B cell (primary cell): ENCODE measurements around the gene KIF13A. TPM values are rescaled to one million over a fixed set of nuclear protein-coding genes. Genes with fewer than 3 reads are reported as not detected.

Experiments used
- ATAC-seq: fragments of 200-7000 bp; cut with Tn5 transposase; one replicate; pipeline ENCODE4 v1.10.0; 2021; ENCODE audit warnings: low read depth, mild to moderate bottlenecking, moderate number of reproducible peaks, moderate library complexity
- CTCF ChIA-PET: fragments of 350-600 bp; sonication (Branson Sonifier 250); formaldehyde crosslinking; loops from one replicate; lab custom pipeline; 2021; ENCODE audit warnings: antibody characterized with exemption, inconsistent platforms; lab: Charles Lee
- POLR2A ChIA-PET: fragments of 350-600 bp; sonication (Branson Sonifier 250); formaldehyde crosslinking; loops from one replicate; lab custom pipeline; 2021; ENCODE audit warnings: antibody characterized with exemption; lab: Charles Lee
- DNase-seq: peaks from one replicate; pipeline ENCODE4 v3.0.0; 2013
- H2AFZ ChIP-seq: 2 replicates; pipeline ENCODE4 v1.6.1; 2012; ENCODE audit warnings: mild to moderate bottlenecking, low read depth, low read length; ENCODE audit not compliant: insufficient read depth, poor library complexity, severe bottlenecking
- H3K27ac ChIP-seq, 2 donors: 1 replicate in 1 of 2; 2 replicates in 1 of 2; pipeline ENCODE4 v1.5.1; 2012 to 2013; ENCODE audit warnings: low read length in 2 of 2, mild to moderate bottlenecking in 2 of 2, moderate library complexity in 1 of 2
- H3K27me3 ChIP-seq, 4 experiments: fragments of 200-600 bp in 1 of 4; sonication (generic) in 1 of 4; replicated peaks in 1 of 4; 1 replicate in 2 of 4; 2 replicates in 2 of 4; pipeline versions ENCODE4 v1.6.1 to v1.7.0; 2013 to 2016; ENCODE audit warnings: low read length in 3 of 4, mild to moderate bottlenecking in 2 of 4, mixed read lengths in 1 of 4, moderate library complexity in 1 of 4; ENCODE audit not compliant: insufficient read depth in 4 of 4, control insufficient read depth in 3 of 4; ENCODE audit errors: control extremely low read depth in 1 of 4
- H3K36me3 ChIP-seq, 2 experiments: replicated peaks in 1 of 2; 1 replicate in 1 of 2; 2 replicates in 1 of 2; pipeline versions ENCODE4 v1.6.1 to v1.7.1; 2013; ENCODE audit warnings: low read length in 1 of 2; ENCODE audit not compliant: insufficient read depth in 2 of 2, control insufficient read depth in 1 of 2; ENCODE audit errors: control extremely low read depth in 1 of 2, extremely low read depth in 1 of 2
- H3K4me1 ChIP-seq, 2 donors: fragments of 200-600 bp in 1 of 2; sonication (generic) in 1 of 2; 1 replicate in 1 of 2; 2 replicates in 1 of 2; pipeline versions ENCODE4 v1.5.1 to v1.6.1; 2013 to 2017; ENCODE audit warnings: low read length in 2 of 2; ENCODE audit not compliant: control insufficient read depth in 2 of 2, insufficient read depth in 2 of 2
- H3K4me2 ChIP-seq: replicated peaks from 2 replicates; pipeline ENCODE3; 2012; ENCODE audit warnings: mild to moderate bottlenecking, low read depth, low read length; ENCODE audit not compliant: poor library complexity, severe bottlenecking
- H3K4me3 ChIP-seq, 5 experiments: fragments of 200-600 bp in 1 of 5; sonication (generic) in 1 of 5; 1 replicate in 3 of 5; 2 replicates in 2 of 5; pipeline versions ENCODE4 v1.5.1 to v1.7.0; 2011 to 2016; ENCODE audit warnings: low read length in 4 of 5, mild to moderate bottlenecking in 4 of 5, low read depth in 2 of 5, control low read depth in 1 of 5, moderate library complexity in 1 of 5; ENCODE audit not compliant: insufficient read depth in 1 of 5; ENCODE audit errors: control extremely low read depth in 1 of 5, extremely low read depth in 1 of 5
- H3K79me2 ChIP-seq: fragments of 200-600 bp; sonication (generic); one replicate; pipeline ENCODE4 v1.6.0; 2016; ENCODE audit warnings: low read length; ENCODE audit not compliant: control insufficient read depth, insufficient read depth
- H3K9ac ChIP-seq: fragments of 200-600 bp; sonication (generic); 2 replicates; pipeline ENCODE4 v1.6.1; 2017; ENCODE audit warnings: mild to moderate bottlenecking, low read length, moderate library complexity
- H3K9me3 ChIP-seq, 3 donors: one replicate each; pipeline versions ENCODE4 v1.6.1 to v1.7.1; 2013; ENCODE audit warnings: low read length in 2 of 3; ENCODE audit not compliant: control insufficient read depth in 2 of 3, insufficient read depth in 1 of 3; ENCODE audit errors: control extremely low read depth in 1 of 3
- H4K20me1 ChIP-seq: 2 replicates; pipeline ENCODE4 v1.6.0; 2012; ENCODE audit warnings: mild to moderate bottlenecking, low read length; ENCODE audit not compliant: insufficient read depth, control insufficient read depth, poor library complexity, severe bottlenecking
- H3K27ac Mint-ChIP-seq: one replicate; pipeline ENCODE4 v1.8.0; 2021; ENCODE audit warnings: mixed read lengths
- H3K27me3 Mint-ChIP-seq: one replicate; pipeline ENCODE4 v1.8.0; 2021; ENCODE audit warnings: mixed read lengths
- H3K4me1 Mint-ChIP-seq: one replicate; pipeline ENCODE4 v1.8.0; 2021; ENCODE audit warnings: mixed read lengths
- H3K4me3 Mint-ChIP-seq: one replicate; pipeline ENCODE4 v1.8.0; 2021; ENCODE audit warnings: mixed read lengths
- H3K9me3 Mint-ChIP-seq: one replicate; pipeline ENCODE4 v1.8.0; 2022; ENCODE audit warnings: mixed read lengths; ENCODE audit not compliant: insufficient read depth
- EZH2 ChIP-seq: IDR thresholded peaks from 2 replicates; pipeline ENCODE4 v1.6.1; 2012; ENCODE audit warnings: borderline replicate concordance, low read depth, mild to moderate bottlenecking, moderate library complexity, low read length; ENCODE audit not compliant: insufficient read depth, poor library complexity, severe bottlenecking
- WGBS: methylation state at CpG from one replicate; pipeline ENCODE4 v1.1.5; 2013; ENCODE audit warnings: missing lambda C conversion rate; ENCODE audit not compliant: insufficient coverage; 5-methylcytosine and 5-hydroxymethylcytosine counted together
- intact Hi-C: fragments of 100-400 bp; cut with micrococcal nuclease; formaldehyde crosslinking; loops from one replicate; pipeline ENCODE4 v1.10.0; 2022
- polyA plus RNA-seq: library from polyadenylated mRNA; depleted of rRNA; stranded (reverse); fragments of >200 nt; gene quantifications from 2 replicates; pipeline ENCODE4 v1.2.3, GENCODE V29; 2012
- total RNA-seq, 2 donors: library from RNA; stranded (reverse); fragments of 120-200 nt in 1 of 2; gene quantifications; 1 replicate in 1 of 2; 2 replicates in 1 of 2; pipeline versions ENCODE4 v1.2.3 to v1.2.4, GENCODE V29; 2013 to 2022
- TF ChIP-seq, protein P1 (sequence below): fragments of 200-600 bp; IDR thresholded peaks from one replicate; pipeline ENCODE4 v1.8.0; 2022; ENCODE audit warnings: antibody characterized with exemption, mild to moderate bottlenecking

The KIF13A gene
- total and polyA plus RNA-seq, 2 donors (not counting 1 experiment from before 2014, with no cell fraction given) = 2.1 to 23.4 TPM

DNA sequence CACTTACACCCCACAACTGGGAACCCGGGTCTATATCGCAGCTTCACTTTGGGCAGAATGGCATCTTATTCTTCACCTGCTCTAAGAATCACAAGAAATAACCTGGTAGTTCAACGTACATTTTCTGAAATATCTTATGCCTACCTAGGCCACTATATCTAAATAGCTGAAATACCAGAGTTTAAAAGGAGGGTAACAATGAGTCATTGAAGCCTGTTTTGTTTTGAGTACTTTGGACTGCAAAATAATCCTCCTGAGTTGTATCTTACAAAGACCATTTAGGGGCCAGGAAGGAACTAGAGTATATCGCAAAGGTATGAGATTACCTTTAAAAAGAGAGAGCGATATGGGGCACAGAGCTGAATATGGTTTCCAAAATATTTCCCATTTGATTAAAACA lies 184.0 kb downstream of the KIF13A start:
- Histone ChIP-seq H3K27me3 (no peaks in the 10 kb centered on the region), H3K9ac (no peak overlapping the region), H3K79me2 (no peaks in the 10 kb centered on the region), H3K27ac (no peak overlapping the region), H4K20me1 (no peaks in the 10 kb centered on the region), H3K4me1 (no peaks in the 10 kb centered on the region), H3K4me2 (no peak overlapping the region), H3K36me3 (no peaks in the 10 kb centered on the region), H2AFZ (no peak overlapping the region), H3K9me3 (peaks cover 0 to 4% (median 0%) of the 10 kb centered on the region in 3 donors), H3K4me3 (no peak overlapping the region)
- intact Hi-C loops = no loop called here
- CTCF ChIA-PET = interaction anchor here (0.7 to 4.2 kb wide), 24 partner anchors 9 to 650 kb away, joined by 3 to 40 read pairs (median 4); partner anchors contain the start of gene NUP153
- TF ChIP-seq, protein P1, sequence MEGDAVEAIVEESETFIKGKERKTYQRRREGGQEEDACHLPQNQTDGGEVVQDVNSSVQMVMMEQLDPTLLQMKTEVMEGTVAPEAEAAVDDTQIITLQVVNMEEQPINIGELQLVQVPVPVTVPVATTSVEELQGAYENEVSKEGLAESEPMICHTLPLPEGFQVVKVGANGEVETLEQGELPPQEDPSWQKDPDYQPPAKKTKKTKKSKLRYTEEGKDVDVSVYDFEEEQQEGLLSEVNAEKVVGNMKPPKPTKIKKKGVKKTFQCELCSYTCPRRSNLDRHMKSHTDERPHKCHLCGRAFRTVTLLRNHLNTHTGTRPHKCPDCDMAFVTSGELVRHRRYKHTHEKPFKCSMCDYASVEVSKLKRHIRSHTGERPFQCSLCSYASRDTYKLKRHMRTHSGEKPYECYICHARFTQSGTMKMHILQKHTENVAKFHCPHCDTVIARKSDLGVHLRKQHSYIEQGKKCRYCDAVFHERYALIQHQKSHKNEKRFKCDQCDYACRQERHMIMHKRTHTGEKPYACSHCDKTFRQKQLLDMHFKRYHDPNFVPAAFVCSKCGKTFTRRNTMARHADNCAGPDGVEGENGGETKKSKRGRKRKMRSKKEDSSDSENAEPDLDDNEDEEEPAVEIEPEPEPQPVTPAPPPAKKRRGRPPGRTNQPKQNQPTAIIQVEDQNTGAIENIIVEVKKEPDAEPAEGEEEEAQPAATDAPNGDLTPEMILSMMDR = no peak
- TF ChIP-seq EZH2 = no peak
- Mint-ChIP-seq H3K27me3 (no peaks in the 10 kb centered on the region), H3K27ac (no peak overlapping the region), H3K4me3 (no peak overlapping the region), H3K4me1 (no peaks in the 10 kb centered on the region), H3K9me3 (no peaks in the 10 kb centered on the region)
- POLR2A ChIA-PET = no interaction called here
- ATAC-seq = no peak
- DNase-seq = no peak
- WGBS = no CpG with 5 or more reads among the region's 5 CpGs

DNA sequence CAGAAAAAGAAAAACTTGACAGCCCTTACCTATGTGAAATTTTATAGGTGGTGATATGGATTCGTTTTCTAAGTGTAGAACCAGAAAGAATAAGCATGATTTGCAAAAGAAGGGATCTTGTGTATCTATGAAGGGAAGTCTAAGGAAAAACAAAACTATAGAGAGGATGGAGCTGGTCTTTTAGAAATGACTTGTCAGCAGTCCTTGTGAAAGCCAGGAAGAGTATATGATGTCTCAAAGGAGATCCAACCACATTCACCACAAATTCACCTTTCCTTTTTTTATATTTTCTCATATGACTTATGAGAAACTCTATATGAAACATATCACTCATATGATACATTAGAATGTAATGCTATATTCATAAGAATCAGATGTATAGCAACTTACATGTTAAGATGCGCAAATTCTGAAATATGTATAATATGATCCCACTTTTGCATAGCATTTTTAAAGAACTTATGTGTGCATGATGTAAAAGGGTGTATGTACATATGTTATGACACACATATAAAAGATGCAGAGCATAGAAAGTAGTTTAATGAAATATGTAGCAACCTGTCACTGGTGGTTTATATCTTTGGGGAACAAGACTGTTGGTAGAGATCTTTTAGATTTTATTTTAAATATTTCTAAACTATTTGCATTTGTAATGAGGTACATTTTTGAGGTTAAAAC lies 188.8 kb downstream of the KIF13A start:
- no peak overlapping the region for H3K4me3 ChIP-seq
- H3K9ac ChIP-seq = no peak overlapping the region
- Mint-ChIP-seq H3K4me1 (no peaks in the 10 kb centered on the region), H3K9me3 (no peaks in the 10 kb centered on the region), H3K27ac (no peak overlapping the region), H3K27me3 (no peaks in the 10 kb centered on the region), H3K4me3 (no peak overlapping the region)
- CTCF ChIA-PET = interaction anchor here (1.0 to 1.1 kb wide), 2 partner anchors 215 to 293 kb away, joined by 3 read pairs; no protein-coding TSS in a partner anchor
- intact Hi-C loops = no loop called here
- H3K36me3 ChIP-seq = peaks cover 0 to 7% of the 10 kb centered on the region in 2 experiments
- H3K9me3 ChIP-seq = no peaks in the 10 kb centered on the region
- no peaks in the 10 kb centered on the region for H3K27me3 ChIP-seq
- POLR2A ChIA-PET = no interaction called here
- TF ChIP-seq, protein P1 = no peak
- no peak for TF ChIP-seq EZH2
- no peaks in the 10 kb centered on the region for H3K79me2 ChIP-seq
- WGBS = 57% methylated on average over 1 of the region's 2 CpGs
- DNase-seq = no peak
- H3K27ac ChIP-seq = no peak overlapping the region
- H4K20me1 ChIP-seq = no peaks in the 10 kb centered on the region
- H2AFZ ChIP-seq = no peak overlapping the region
- H3K4me2 ChIP-seq = no peak overlapping the region
- no peaks in the 10 kb centered on the region for H3K4me1 ChIP-seq
- no peak for ATAC-seq
